ENCODE data around the gene LMX1B. TPM values are rescaled to one million over a fixed set of nuclear protein-coding genes. Genes with fewer than 3 reads are reported as not detected.
"Not testable (repeated sequence)": the region's sequence is repeated elsewhere in the genome, so short reads cannot be mapped to it uniquely, and the experiment has no call there.

LMX1B gene
- total RNA-seq (2014; rRNA removed): not detected in 2 replicates
- polyA plus RNA-seq (2012): not detected

- DNase-seq (ENCODE audit: low read depth): peak; percentile 10
Measured at GRCh38 chr9:126613651-126614050, at the start of gene LMX1B. Gene LMX1B (plus strand): TSS chr9:126613928. CDS start chr9:126614450, 522 bp downstream.

- DNase-seq (ENCODE audit: low read depth): no peak
Measured at GRCh38 chr9:126564128-126564527, 49.6 kb upstream of the LMX1B start.

- DNase-seq (ENCODE audit: low read depth): no peak
Measured at GRCh38 chr9:126564716-126565115, 49.0 kb upstream of the LMX1B start.

DNA sequence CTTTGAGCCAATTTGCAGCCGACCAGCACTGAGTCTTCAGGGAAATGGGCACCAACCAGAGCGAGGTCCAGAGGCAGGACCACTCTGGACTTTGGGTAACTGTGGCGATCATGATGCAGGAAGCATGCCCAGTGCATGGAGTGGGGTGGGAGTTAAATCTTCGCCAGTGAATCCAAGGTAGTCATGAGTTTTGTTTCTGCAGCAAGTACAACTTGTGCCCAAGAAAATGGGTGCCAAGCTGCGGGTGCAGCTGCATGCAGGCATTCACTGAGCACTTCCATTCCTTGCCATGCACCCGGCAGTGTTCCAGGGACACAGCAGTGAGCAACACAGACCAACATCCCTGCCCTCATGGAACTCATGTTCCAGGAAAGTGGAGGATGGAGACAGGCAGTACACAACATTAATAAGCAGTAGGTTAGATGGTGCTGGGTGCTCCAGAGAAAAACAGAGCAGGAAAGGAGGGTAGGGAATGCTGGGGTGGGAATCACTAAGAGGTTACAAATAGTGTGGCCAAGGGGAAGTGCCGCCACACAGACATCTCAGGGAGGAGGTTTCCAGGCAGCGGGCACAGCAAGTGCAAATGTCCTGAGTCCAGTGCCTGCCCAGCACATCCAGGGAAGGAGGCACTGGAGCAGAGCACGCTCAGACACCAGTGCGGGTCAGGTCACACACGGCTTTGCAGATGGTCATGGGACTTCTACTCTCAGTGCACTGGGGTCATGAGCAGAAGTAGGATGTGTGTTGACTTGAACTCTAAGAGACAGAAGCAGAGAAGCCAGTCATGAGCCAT, 48.2 kb upstream of the LMX1B start:
- no peak for DNase-seq (ENCODE audit: low read depth)

DNA sequence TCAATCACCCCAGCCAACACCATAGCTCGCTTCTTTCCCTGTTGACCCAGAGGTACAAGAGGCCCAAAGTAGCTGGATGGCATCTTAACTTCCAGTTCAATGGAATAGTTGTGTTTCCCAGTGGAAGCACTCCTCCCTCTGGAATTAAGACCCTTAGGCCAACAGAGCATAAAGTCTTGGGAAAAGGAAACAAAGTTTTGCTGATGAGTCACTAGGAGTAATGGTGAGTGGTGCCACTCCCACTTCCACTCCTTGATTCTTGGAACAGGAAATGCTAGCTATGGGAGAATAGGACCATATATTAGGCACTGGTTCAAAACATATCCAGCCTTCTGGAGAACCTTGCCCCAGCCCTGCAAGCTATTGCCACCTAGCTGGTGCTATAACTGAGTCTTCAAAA, 44.7 kb upstream of the LMX1B start:
- DNase-seq (ENCODE audit: low read depth): peak; percentile 23

- no peak for DNase-seq (ENCODE audit: low read depth)
Measured at GRCh38 chr9:126578029-126578428, 35.7 kb upstream of the LMX1B start.

GRCh38 chr9:126580319-126580718, 33.4 kb upstream of the LMX1B start:
- not testable (repeated sequence) for DNase-seq (ENCODE audit: low read depth)

DNA sequence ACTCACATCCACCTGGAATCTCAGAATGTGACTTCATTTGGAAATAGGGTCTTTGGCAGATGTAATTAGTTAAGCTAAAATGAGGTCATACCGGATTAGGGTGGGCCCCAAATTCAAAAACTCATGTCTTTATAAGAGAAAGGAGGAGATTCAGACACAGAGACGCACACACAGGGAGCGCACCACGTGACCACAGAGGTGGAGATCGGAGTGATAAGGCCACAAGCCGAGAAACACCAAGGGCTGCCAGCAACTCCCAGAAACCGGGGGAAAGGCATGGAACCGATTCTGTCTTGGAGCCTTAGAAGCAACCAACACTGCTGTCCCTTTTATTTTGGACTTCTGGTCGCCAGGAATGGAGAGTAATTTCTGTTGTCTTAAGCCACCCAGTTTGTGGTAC, 31.8 kb upstream of the LMX1B start:
- no peak for DNase-seq (ENCODE audit: low read depth)

- no peak for DNase-seq (ENCODE audit: low read depth)
Measured at GRCh38 chr9:126582427-126582826, 31.3 kb upstream of the LMX1B start.

- no peak for DNase-seq (ENCODE audit: low read depth)
Measured at GRCh38 chr9:126583144-126583760, 30.5 kb upstream of the LMX1B start.

DNA sequence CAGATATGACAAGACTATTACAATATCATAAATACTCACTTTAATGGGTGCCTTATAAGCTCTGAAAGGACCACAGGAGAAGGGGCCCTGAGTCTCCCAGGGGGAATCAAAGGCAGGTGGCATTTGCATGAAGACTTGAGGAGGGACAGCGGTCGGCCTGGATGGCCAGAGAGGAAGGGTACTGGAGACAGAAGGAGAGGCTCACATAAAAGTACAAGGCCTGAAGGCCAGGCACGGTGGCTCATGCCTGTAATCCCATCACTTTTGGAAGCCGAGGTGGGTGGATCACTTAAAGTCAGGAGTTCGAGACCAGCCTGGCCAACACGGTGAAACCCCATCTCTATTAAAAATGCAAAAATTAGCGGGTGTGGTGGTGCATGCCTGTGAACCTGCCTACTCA, 29.1 kb upstream of the LMX1B start:
- DNase-seq (ENCODE audit: low read depth): no peak

DNA sequence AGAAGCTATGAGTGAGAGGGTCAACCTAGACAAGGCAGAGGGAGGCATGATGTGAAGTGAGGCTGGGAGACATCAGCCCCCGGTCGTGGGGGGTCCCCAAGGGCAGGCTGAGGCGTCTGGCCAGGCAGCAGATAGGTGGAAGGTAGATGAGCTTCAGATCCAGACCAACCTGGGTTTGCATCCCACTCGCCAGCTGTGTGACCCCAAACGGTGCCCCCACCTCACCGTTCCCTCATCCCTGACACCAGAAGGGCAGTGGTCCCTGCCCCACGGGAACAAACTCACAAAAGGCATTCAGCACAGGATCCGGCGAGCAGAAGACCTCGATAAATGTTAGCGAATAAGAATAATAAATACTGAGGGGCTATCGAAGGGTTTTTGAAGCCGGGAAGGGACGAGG, 27.5 kb upstream of the LMX1B start:
- DNase-seq (ENCODE audit: low read depth): no peak

DNA sequence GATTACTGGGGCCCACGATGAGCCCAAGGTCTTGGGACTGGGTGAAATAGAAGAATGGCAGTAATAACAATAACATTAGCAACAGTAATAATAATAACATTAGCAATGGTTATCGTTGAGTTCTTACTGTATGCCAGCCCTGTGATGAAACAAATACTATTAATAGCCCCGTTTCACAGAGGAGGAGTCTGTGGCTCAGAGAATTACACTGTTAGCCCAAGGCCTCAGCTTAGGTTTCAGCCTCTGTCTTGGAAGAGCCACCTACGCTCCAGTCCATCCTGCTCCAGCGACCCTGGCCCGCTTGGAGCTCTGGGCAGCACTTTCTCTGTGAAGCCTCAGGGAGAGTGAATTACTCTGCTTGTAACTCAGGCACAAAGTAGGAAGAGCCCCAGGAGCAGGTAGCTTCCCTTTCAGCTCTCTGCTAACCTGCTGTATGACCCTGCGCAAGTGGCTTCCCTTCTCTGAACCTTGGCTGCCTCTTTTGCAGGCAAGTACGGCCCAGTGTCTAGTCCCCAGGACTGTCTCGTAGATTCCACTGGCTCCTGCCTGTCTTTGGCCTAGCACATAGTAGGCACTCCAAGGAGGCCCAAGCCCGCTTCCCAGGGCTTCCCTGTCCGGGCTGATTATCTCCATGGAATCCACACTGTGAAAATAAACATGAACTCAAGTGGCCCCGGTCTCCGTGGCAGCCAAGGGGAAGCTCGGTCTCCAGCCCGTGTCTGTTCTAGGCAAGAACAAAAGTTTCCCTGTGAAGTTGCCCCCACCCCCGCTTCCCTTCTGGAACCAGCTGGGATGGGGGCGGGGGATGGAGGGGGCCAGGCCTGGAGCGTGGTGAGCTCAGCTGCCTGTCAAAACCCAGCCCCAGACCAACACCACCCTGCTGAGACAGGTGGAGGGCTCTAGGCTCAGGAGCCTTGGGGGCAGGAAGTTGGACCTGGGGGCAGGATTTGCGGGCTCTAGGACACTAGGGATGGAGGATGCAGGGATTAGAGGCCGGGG, 26.2 kb upstream of the LMX1B start:
- DNase-seq (ENCODE audit: low read depth): no peak

- DNase-seq (ENCODE audit: low read depth): no peak
Measured at GRCh38 chr9:126588491-126589168, 25.1 kb upstream of the LMX1B start.

- DNase-seq (ENCODE audit: low read depth): no peak
Measured at GRCh38 chr9:126589349-126589748, 24.4 kb upstream of the LMX1B start.

- peak; percentile 11 for DNase-seq (ENCODE audit: low read depth)
Measured at GRCh38 chr9:126591083-126591482, 22.6 kb upstream of the LMX1B start.

DNA sequence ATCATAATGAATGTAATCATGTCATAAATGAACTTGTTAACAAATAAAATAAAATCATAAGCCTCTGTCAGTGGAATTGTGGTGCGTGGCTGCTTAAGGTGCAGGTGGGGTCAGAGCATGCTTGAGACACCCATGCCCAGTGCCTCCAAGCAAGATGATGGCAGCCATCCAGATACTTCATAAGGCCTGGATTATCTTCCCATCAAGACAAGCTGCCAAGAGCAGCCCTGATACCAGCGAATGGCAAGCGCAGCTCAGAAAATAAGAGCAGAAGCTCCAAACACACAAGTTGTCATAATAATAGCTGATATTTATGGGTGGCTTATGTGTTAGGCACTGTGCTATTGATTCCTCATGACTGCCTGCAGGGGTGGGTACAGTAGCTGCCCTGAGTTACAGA, 21.8 kb upstream of the LMX1B start:
- DNase-seq (ENCODE audit: low read depth): no peak

DNA sequence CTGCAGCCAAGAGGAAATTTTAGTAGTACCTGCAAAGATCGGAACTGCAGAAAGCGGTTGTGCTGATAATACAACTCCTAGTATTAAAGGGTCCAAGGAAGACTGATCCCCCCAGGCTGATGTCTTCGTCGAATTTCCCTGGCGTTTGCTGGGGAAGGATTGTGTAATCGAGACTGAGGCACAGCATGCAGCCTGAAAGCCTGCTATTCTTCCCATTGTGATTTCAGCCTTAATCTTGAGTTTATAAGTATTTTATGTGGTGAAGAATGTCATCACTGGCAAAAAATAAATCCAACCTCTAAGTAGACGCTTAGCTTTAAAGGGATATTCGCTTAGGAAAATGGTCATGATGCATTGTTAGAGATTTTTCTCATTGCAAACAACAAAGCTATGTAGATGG, 21.3 kb upstream of the LMX1B start:
- DNase-seq (ENCODE audit: low read depth): no peak

DNA sequence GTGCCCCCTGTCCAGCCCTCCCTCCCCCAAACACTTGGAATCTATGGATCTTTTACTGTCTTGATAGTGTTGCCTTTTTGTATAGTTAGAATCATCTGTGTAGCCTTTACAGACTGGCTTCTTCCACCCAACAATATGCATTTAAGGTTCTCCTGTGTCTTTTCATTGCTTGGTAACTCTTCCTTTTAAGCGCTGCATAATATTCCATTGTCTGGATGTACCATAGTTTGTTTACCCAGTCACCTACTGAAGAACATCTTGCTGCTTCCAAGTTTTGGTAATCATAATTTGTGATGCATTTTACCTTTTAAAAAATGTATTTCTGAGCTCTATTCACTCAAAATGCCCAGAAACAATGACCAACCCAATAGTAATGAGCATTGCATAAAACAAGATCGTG, 17.7 kb upstream of the LMX1B start:
- DNase-seq (ENCODE audit: low read depth): no peak

DNA sequence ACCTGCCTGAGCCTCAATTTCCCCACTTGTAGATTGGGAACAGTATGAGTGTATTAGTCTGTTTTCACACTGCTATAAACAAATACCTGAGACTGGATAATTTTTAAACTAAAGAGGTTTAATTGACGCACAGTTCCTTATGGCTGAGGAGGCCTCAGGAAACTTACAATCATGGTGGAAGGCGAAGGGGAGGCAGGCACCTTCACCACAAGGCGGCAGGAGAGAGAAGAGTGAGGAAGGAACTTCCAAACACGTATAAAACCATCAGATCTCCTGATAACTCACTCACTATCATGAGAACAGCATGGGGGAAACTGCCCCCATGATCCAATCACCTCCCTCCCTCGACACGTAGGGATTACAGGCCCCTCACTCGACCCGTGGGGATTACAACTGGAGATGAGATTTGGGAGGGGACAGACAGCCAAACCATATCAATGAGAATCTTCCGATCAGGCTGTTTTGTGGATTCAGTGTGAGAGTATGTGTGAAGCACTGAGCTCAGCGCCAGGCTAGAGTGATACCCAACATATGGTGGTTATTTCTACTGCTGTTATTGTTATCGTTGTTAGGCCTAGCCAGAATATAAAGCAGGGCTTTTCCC, 14.6 kb upstream of the LMX1B start:
- no peak for DNase-seq (ENCODE audit: low read depth)

Data from LHCN-M2 (cell line).